UCSD-AML1 (cell line): ENCODE results near the gene CYP3A4.
"Not testable (repeated sequence)": the region's sequence is repeated elsewhere in the genome, so short reads cannot be mapped to it uniquely, and the experiment has no call there.

Experiments used
- DNase-seq: peaks from one replicate; lab custom pipeline; 2025; ENCODE audit not compliant: unreplicated experiment; lab: John Stamatoyannopoulos, UW

The CYP3A4 gene

DNA sequence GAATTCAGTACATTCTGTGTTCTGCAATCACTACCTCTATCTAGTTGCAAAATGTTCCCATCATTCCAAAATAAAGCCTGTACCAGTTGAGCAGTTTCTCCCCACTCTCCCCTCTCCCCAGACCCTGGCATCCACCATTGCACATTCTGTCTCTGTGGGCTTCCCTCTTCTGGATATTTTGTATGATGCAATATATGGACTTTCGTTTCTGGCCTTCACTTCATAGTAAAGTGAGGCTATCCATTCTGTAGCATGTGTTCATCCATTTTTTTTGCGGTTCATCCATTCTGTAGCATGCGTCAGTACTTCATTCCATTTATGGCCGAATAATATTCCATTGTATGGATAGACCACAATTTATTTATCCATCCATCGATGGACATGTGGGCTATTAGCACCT lies 9.5 kb upstream of the CYP3A4 start:
- no peak for DNase-seq

- DNase-seq = no peak
These were observed 9.0 kb upstream of the CYP3A4 start for GRCh38 chr7:99792967-99793366.

GRCh38 chr7:99791667-99792369 lies 7.8 kb upstream of the CYP3A4 start:
- DNase-seq = no peak

DNA sequence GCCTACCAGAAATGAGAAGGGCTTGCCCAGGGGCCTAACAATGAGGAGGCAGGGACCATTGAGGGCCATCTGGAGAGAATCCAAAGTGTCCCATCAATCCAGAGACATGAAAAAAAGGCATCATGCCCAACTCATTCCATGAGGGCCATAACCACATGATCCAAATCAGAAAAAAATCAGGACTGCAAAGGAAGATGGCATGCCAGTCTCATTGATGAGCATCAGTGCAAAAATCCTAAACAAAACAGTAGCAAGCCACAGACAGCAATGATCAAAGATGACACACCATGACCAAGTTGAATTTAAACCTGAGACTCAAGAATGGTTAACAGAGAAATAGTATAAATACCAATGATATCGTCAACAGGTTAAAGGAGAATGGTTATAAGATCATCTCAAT lies 7.0 kb upstream of the CYP3A4 start:
- DNase-seq = no peak

GRCh38 chr7:99790407-99790806 lies 6.4 kb upstream of the CYP3A4 start:
- no peak for DNase-seq

DNA sequence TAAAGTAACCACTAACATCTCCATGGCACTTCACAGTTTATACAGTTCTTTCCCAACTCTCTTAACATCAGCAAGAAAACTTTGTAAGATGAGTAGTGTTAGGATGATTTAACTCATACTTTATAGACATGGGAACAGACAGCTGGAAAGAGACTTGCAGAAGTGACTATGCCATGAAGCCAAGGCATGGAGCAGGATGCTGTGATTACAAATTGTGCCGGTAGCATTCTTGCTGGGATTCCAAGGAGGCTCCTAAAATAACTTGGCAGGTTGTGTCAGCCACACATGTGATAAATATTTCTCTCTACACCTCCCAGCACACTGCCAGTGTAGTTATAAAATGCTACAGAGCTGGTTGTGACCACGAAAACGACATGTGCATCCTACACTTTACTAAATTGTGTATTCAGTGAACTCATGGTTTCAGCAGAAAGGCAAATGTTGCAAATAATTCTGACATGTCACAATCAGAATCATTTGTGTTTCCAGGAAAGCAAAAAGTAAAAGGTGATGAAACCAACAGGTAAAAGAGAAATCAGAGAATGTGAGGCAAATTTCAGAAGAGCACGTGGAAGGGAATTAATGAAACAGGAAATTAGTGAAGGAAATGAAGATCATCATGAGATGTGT lies 5.6 kb upstream of the CYP3A4 start:
- DNase-seq = no peak

- no peak for DNase-seq
These were observed 4.6 kb upstream of the CYP3A4 start for GRCh38 chr7:99788554-99788953.

DNA sequence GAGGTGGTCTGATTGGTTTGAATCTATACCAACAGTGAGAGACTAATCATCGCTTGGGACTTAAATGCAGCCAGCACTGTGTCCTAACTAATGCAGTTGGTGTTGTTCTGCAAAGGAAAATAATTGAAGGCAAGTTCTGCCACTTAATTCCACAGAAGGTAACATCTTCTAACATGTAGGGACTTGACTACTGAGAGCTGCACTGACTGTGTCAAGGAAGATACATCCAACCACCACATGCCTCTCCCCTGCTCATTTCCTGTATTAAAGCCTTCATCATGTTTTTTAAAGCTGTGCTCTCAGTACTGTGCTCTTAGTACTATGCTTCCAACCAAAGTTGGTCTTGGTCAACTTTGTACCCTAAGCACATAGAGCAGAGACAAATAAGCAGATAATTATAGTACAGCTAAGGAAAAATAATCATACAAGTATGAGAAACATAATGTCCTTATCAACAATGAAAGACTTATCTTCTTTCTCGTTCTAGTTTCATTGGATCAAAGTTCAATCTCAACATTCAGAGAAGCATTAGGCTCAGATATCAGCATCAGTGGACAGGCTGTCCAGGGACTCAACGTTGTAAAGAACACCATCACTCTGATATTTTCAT lies 2.8 kb upstream of the CYP3A4 start:
- no peak for DNase-seq

DNA sequence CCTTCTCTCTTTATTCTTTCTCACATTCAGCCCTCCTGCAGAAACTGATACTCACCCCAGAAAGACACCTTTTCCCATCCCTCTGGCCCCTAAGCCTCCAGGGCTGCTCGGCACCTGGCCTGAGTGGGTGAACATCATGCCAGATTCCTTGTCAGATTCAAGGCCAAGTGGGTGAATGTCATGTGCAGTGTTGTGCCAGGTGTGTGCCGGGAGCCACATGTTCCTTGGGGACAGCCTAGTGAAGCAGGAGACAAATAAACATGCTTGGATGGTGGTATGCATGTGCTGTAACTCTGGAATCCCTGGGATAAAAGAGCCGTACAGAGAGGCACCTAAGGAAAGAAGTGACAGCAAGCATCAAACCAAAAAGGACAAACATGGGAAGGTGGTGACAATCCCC lies 1.7 kb upstream of the CYP3A4 start:
- not testable (repeated sequence) for DNase-seq

- DNase-seq = no peak
These were observed 1.7 kb downstream of the CYP3A4 start for GRCh38 chr7:99782012-99782953.

DNA sequence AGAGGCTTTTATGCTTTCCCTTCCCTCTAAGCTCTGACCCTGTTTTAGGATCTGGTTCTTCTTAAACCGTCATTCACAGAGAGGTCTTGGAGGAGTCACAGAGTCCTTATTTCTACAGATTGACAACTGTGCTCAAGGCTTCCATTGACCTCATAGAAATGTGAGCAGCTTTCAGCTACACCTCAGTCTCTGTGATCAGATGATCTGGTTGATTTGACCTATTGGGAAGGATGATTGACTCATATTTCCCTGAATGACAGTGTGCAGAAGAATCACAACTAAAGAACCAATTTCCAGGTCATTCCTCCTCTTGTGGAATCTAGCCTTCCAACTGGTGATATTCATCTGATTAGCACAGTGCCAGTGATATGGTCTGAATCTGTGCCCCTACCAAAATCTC lies 3.4 kb downstream of the CYP3A4 start:
- no peak for DNase-seq

GRCh38 chr7:99779949-99780348 lies 4.0 kb downstream of the CYP3A4 start:
- DNase-seq = no peak

GRCh38 chr7:99778880-99779279 lies 5.1 kb downstream of the CYP3A4 start:
- DNase-seq = no peak

GRCh38 chr7:99773395-99773794 lies 10.6 kb downstream of the CYP3A4 start:
- not testable (repeated sequence) for DNase-seq

DNA sequence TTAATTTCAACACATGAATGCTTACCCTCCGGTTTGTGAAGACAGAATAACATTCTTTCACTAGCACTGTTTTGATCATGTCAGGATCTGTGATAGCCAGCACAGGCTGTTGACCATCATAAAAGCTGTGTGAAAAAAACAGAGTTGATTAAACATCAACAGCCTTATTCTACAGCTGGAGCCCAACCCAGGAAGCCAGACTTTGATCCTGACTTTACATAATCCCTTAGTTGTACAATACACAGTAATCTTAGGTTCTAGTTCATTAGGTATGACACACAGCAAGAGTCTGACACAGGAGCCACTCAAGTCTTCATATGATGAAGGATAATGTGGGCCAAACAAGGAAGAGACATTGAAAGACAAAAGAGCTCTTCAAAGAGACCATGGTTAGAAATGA lies 11.4 kb downstream of the CYP3A4 start:
- no peak for DNase-seq

DNA sequence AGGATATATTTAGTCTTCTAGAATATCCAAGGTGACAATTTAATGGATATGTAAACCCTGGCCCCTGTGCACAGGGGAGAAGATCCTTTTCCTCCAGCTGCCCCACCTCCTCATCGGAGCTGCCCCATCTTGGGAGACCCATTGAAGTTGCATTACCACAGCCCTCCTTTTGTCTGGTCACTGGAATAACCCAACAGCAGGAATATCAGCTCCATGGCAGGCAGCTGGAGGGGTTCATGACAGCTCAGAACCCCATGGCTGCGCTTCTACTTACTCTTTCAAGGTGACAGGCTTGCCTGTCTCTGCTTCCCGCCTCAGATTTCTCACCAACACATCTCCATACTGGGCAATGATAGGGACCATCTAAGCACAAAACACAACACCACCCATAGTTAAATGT lies 14.5 kb downstream of the CYP3A4 start:
- not testable (repeated sequence) for DNase-seq

DNA sequence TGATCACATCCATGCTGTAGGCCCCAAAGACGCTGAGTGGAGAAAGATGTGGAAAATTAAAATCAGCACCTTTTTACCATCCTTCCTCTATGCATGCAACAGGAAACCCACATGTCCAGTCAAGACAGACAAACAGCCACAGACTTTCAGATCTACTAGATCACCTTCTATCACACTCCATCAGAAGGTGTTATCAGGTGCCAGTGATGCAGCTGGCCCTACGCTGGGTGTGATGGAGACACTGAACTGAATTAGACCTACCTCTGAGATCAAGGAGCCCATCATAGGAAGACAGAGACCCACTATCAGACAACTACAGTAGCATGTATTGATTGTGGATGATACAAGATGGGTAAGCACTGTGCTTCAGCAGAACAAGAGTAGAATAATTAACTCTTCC lies 15.5 kb downstream of the CYP3A4 start:
- no peak for DNase-seq

DNA sequence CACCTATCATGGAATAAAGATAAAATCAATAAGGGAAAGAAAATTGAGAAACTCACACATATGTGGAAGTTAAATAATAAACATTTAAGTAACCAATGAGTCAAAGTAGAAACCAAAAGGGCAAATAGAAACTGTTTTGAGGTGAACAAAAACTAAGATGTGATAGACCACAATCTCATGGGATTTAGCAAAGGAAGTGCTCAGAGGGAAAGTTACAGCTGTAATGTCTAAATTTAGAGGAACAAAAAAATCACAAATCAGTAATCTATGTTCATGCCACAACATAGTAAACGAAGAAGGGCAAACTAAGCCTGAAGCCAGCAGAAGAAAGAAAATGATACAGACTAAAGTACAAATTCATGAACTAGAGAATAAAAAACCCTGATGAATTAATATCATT lies 16.3 kb downstream of the CYP3A4 start:
- DNase-seq = no peak

GRCh38 chr7:99766484-99767099 lies 17.4 kb downstream of the CYP3A4 start:
- DNase-seq = no peak

- DNase-seq = no peak
These were observed 19.5 kb downstream of the CYP3A4 start for GRCh38 chr7:99764478-99764877.
